Measurements from ENCODE around the gene CHAF1A.

DNA sequence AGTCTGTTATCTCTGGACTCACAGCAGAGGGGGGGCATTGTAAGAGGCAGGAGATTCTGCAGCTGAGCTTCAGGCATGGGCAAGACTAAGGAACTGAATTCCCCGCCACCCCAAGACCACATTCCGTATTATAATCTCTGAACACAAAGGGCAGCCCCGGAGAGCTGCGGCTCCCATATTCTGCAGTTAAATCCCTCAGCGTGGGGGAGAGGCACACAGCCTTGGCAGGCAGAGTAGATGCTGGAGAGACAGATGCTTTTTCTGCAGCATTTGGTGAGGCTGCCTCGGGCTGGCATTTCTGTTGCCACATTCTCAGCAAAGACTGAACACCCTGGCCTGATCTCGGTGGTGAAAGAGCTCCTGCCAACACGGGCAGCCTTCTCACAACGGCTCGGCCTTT, 12.9 kb downstream of the CHAF1A start:
- TF ChIP-seq CEBPB (IDR thresholded peaks at IDR 0.05; ENCODE audit: low read depth, low read length) (no peak), CHD2 (IDR thresholded peaks at IDR 0.05; ENCODE audit: low read length) (no peak), POLR2AphosphoS5 (IDR thresholded peaks at IDR 0.05; ENCODE audit: low read depth, low read length) (peak; percentile 81), EP300 (IDR thresholded peaks at IDR 0.05; ENCODE audit: borderline replicate concordance in 1 of 2, low read depth in 2 of 2, low read length in 2 of 2) (no peak), SAP30 (IDR thresholded peaks at IDR 0.05; ENCODE audit: insufficient read depth, insufficient replicate concordance, low read length) (no peak), SRF (IDR thresholded peaks at IDR 0.05; ENCODE audit: low read depth, low read length) (no peak), ZNF274 (IDR thresholded peaks at IDR 0.05; ENCODE audit: borderline replicate concordance, extremely low read depth, low read length) (no peak), BACH1 (IDR thresholded peaks at IDR 0.05; ENCODE audit: low read length) (no peak)
- TF ChIP-seq, protein P1, sequence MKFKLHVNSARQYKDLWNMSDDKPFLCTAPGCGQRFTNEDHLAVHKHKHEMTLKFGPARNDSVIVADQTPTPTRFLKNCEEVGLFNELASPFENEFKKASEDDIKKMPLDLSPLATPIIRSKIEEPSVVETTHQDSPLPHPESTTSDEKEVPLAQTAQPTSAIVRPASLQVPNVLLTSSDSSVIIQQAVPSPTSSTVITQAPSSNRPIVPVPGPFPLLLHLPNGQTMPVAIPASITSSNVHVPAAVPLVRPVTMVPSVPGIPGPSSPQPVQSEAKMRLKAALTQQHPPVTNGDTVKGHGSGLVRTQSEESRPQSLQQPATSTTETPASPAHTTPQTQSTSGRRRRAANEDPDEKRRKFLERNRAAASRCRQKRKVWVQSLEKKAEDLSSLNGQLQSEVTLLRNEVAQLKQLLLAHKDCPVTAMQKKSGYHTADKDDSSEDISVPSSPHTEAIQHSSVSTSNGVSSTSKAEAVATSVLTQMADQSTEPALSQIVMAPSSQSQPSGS (IDR thresholded peaks at IDR 0.05; ENCODE audit: low read length) = no peak
- TF ChIP-seq, protein P2, sequence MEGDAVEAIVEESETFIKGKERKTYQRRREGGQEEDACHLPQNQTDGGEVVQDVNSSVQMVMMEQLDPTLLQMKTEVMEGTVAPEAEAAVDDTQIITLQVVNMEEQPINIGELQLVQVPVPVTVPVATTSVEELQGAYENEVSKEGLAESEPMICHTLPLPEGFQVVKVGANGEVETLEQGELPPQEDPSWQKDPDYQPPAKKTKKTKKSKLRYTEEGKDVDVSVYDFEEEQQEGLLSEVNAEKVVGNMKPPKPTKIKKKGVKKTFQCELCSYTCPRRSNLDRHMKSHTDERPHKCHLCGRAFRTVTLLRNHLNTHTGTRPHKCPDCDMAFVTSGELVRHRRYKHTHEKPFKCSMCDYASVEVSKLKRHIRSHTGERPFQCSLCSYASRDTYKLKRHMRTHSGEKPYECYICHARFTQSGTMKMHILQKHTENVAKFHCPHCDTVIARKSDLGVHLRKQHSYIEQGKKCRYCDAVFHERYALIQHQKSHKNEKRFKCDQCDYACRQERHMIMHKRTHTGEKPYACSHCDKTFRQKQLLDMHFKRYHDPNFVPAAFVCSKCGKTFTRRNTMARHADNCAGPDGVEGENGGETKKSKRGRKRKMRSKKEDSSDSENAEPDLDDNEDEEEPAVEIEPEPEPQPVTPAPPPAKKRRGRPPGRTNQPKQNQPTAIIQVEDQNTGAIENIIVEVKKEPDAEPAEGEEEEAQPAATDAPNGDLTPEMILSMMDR (IDR thresholded peaks at IDR 0.05; ENCODE audit: control extremely low read depth in 1 of 3, insufficient read depth in 1 of 3, low read depth in 1 of 3, low read length in 3 of 3) = no peak
